Suprapubic skin (tissue), 4 donors: Measurements from ENCODE around the gene FSD2. TPM values are rescaled to one million over a fixed set of nuclear protein-coding genes. Genes with fewer than 3 reads are reported as not detected.

Experiments used
- DNase-seq, 2 donors: peaks; one replicate each; pipeline ENCODE4 v3.0.0-alpha.2; 2019; ENCODE audit warnings: low spot score in 2 of 2
- H3K27ac ChIP-seq: fragments of 200-600 bp; sonication (generic); one replicate; pipeline ENCODE4 v1.5.1; 2019
- H3K27me3 ChIP-seq: fragments of 200-600 bp; sonication (generic); one replicate; pipeline ENCODE4 v1.5.1; 2019
- H3K36me3 ChIP-seq: fragments of 200-600 bp; sonication (generic); one replicate; pipeline ENCODE4 v1.5.1; 2019
- H3K4me1 ChIP-seq: fragments of 200-600 bp; sonication (generic); one replicate; pipeline ENCODE4 v1.5.1; 2019
- H3K4me3 ChIP-seq: fragments of 200-600 bp; sonication (generic); one replicate; pipeline ENCODE4 v1.5.1; 2019; ENCODE audit warnings: mild to moderate bottlenecking
- H3K9me3 ChIP-seq: fragments of 200-600 bp; sonication (generic); one replicate; pipeline ENCODE4 v1.5.1; 2019
- EP300 ChIP-seq: sonication (generic); formaldehyde crosslinking; IDR thresholded peaks from one replicate; pipeline ENCODE4 v1.6.1; 2017; ENCODE audit warnings: antibody characterized with exemption
- POLR2A ChIP-seq, 2 donors: fragments of 450-650 bp; IDR thresholded peaks; one replicate each; pipeline ENCODE4 v1.6.1; 2017; ENCODE audit warnings: antibody characterized with exemption in 2 of 2, mild to moderate bottlenecking in 2 of 2, moderate library complexity in 2 of 2
- POLR2AphosphoS5 ChIP-seq, 3 donors: sonication (generic); formaldehyde crosslinking; IDR thresholded peaks; one replicate each; pipeline ENCODE4 v1.6.1; 2017; ENCODE audit warnings: antibody characterized with exemption in 3 of 3
- WGBS: methylation state at CpG from one replicate; pipeline ENCODE4 v1.1.5; 2018; 5-methylcytosine and 5-hydroxymethylcytosine counted together
- total RNA-seq, 4 donors: library from RNA; depleted of rRNA; stranded (reverse); fragments of >200 nt; gene quantifications; one replicate each; pipeline ENCODE4 v1.1.0, GENCODE V29; 2016
- TF ChIP-seq, protein P1 (sequence below), 2 donors: fragments of 200-600 bp in 1 of 2; fragments of 450-650 bp in 1 of 2; sonication (generic) in 1 of 2; IDR thresholded peaks; one replicate each; pipeline ENCODE4 v1.5.1; 2016 to 2019; ENCODE audit warnings: antibody characterized with exemption in 2 of 2, mild to moderate bottlenecking in 1 of 2, moderate library complexity in 1 of 2

The FSD2 gene
- total RNA-seq, 4 donors from 2014 or later = 0.40 TPM; not detected in 3

DNA sequence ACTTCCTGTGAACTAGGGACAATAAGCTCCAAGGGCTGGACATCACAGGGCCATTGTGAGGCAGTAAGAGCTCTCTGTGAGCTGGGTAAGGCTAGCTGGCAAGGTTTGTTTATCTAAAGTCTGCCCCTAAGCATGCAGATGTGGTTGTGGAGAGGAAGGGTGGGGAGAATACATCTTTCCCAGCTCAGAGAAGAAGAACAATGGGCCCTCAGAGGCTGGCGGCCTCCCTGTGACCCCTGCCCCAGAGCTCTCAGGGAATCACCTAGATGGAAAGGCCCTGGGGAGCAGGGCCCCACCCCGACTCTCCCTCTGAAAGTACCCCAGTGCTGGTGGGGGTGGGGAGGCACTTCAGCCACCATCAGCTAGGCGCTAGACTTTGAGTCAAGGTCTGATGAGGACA lies 91.9 kb downstream of the FSD2 start:
- H3K27ac ChIP-seq = no peak overlapping the region
- no peak for DNase-seq
- peaks cover 12% of the 10 kb centered on the region for H3K4me1 ChIP-seq
- H3K4me3 ChIP-seq = no peak overlapping the region
- peaks cover 23% of the 10 kb centered on the region for H3K27me3 ChIP-seq
- WGBS = 85% methylated on average over 3 of the region's 3 CpGs
- no peaks in the 10 kb centered on the region for H3K9me3 ChIP-seq
- H3K36me3 ChIP-seq = no peaks in the 10 kb centered on the region
- TF ChIP-seq POLR2A (IDR thresholded peaks at IDR 0.05) (no peak), EP300 (no peak)
- TF ChIP-seq, protein P1, sequence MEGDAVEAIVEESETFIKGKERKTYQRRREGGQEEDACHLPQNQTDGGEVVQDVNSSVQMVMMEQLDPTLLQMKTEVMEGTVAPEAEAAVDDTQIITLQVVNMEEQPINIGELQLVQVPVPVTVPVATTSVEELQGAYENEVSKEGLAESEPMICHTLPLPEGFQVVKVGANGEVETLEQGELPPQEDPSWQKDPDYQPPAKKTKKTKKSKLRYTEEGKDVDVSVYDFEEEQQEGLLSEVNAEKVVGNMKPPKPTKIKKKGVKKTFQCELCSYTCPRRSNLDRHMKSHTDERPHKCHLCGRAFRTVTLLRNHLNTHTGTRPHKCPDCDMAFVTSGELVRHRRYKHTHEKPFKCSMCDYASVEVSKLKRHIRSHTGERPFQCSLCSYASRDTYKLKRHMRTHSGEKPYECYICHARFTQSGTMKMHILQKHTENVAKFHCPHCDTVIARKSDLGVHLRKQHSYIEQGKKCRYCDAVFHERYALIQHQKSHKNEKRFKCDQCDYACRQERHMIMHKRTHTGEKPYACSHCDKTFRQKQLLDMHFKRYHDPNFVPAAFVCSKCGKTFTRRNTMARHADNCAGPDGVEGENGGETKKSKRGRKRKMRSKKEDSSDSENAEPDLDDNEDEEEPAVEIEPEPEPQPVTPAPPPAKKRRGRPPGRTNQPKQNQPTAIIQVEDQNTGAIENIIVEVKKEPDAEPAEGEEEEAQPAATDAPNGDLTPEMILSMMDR (IDR thresholded peaks at IDR 0.05) = no peak

GRCh38 chr15:82712036-82712435 lies 93.8 kb downstream of the FSD2 start:
- Histone ChIP-seq H3K27me3 (peaks cover 23% of the 10 kb centered on the region), H3K4me1 (peaks cover 14% of the 10 kb centered on the region), H3K36me3 (no peaks in the 10 kb centered on the region), H3K27ac (no peak overlapping the region), H3K9me3 (no peaks in the 10 kb centered on the region), H3K4me3 (no peak overlapping the region)
- DNase-seq = no peak
- WGBS = 97% methylated on average over 3 of the region's 3 CpGs
- TF ChIP-seq POLR2AphosphoS5 (IDR thresholded peaks at IDR 0.05) = no peak
- TF ChIP-seq, protein P1 (IDR thresholded peaks at IDR 0.05) = no peak
- no peak for TF ChIP-seq EP300
- no peak for TF ChIP-seq POLR2A (IDR thresholded peaks at IDR 0.05)

- Histone ChIP-seq H3K4me1 (peaks cover 14% of the 10 kb centered on the region), H3K9me3 (no peaks in the 10 kb centered on the region), H3K36me3 (no peaks in the 10 kb centered on the region), H3K27me3 (peaks cover 23% of the 10 kb centered on the region), H3K27ac (no peak overlapping the region), H3K4me3 (no peak overlapping the region)
- TF ChIP-seq POLR2AphosphoS5 (IDR thresholded peaks at IDR 0.05) (no peak), EP300 (no peak)
- TF ChIP-seq, protein P1 (IDR thresholded peaks at IDR 0.05) = no peak
- DNase-seq = no peak
- 94% methylated on average over 19 of the region's 26 CpGs for WGBS
Observed at GRCh38 chr15:82710926-82711490, 94.9 kb downstream of the FSD2 start.

- 10% methylated on average over 12 of the region's 14 CpGs for whole genome bisulfite sequencing
- Histone ChIP-seq H3K27me3 (peaks cover 21% of the 10 kb centered on the region), H3K36me3 (no peaks in the 10 kb centered on the region), H3K4me3 (peak overlapping the region; percentile 68), H3K4me1 (peaks cover 14% of the 10 kb centered on the region), H3K9me3 (no peaks in the 10 kb centered on the region), H3K27ac (no peak overlapping the region)
- TF ChIP-seq, protein P1 (IDR thresholded peaks at IDR 0.05) = no peak
- no peak for TF ChIP-seq POLR2AphosphoS5 (IDR thresholded peaks at IDR 0.05)
- no peak for TF ChIP-seq EP300
- no peak for TF ChIP-seq POLR2A (IDR thresholded peaks at IDR 0.05)
- no peak for DNase-seq
Observed at GRCh38 chr15:82710208-82710555, 95.7 kb downstream of the FSD2 start.

- H3K27me3 ChIP-seq = peaks cover 15% of the 10 kb centered on the region
- H3K9me3 ChIP-seq = no peaks in the 10 kb centered on the region
- H3K36me3 ChIP-seq = no peaks in the 10 kb centered on the region
- WGBS = 0% methylated on average over 20 of the region's 95 CpGs
- peaks cover 14% of the 10 kb centered on the region for H3K4me1 ChIP-seq
- no peak within 1 kb of the TSS for H3K27ac ChIP-seq
- DNase-seq = peak in 1 of 2 donors; percentile 74
- H3K4me3 ChIP-seq = peak within 1 kb of the TSS; percentile 68
- TF ChIP-seq EP300 = no peak
- no peak for TF ChIP-seq POLR2AphosphoS5 (IDR thresholded peaks at IDR 0.05)
- no peak for TF ChIP-seq POLR2A (IDR thresholded peaks at IDR 0.05)
- TF ChIP-seq, protein P1 (IDR thresholded peaks at IDR 0.05) = no peak
Observed at GRCh38 chr15:82709421-82710207, 96.3 kb downstream of the FSD2 start, which contains the start of gene AP3B2. Gene AP3B2, minus strand, starts transcription at chr15:82709875. Its CDS starts 169 bp downstream, at chr15:82709706.
